ENCODE measurements around the gene RC3H1. TPM values are rescaled to one million over a fixed set of nuclear protein-coding genes. Genes with fewer than 3 reads are reported as not detected.
"Not testable (repeated sequence)": the region's sequence is repeated elsewhere in the genome, so short reads cannot be mapped to it uniquely, and the experiment has no call there.

Gene RC3H1
- total RNA-seq, 1 experiment from 2014 or later = 29.2 TPM

- Mint-ChIP-seq H3K4me3 (ENCODE audit: unreplicated experiment) (no peak overlapping the region), H3K4me1 (ENCODE audit: low read depth, unreplicated experiment) (no peaks in the 10 kb centered on the region), H3K27ac (ENCODE audit: unreplicated experiment) (no peak overlapping the region), H3K9me3 (ENCODE audit: unreplicated experiment) (no peaks in the 10 kb centered on the region), H3K36me3 (ENCODE audit: insufficient read depth, unreplicated experiment) (no peaks in the 10 kb centered on the region), H3K27me3 (ENCODE audit: insufficient read depth, unreplicated experiment) (peaks cover 15% of the 10 kb centered on the region)
- no peak overlapping the region for H3K4me3 ChIP-seq (ENCODE audit: low read depth, low read length)
- POLR2A ChIA-PET = no interaction called here
- BruUV-seq (replicated peaks) = no TSS peak
- no peak for DNase-seq
- H3K36me3 ChIP-seq (ENCODE audit: control insufficient read depth, insufficient read depth, low read length) = no peaks in the 10 kb centered on the region
- intact Hi-C loops (cut with micrococcal nuclease; ENCODE audit: unreplicated experiment) = no loop called here
- H3K9me3 ChIP-seq = no peaks in the 10 kb centered on the region
- no peaks in the 10 kb centered on the region for H3K4me1 ChIP-seq
- TF ChIP-seq CTCF (IDR thresholded peaks at IDR 0.05; ENCODE audit: insufficient read depth in 1 of 2, low read depth in 1 of 2, low read length in 1 of 2, severe bottlenecking in 1 of 2, unreplicated experiment in 1 of 2) = no peak
- CTCF ChIA-PET = no interaction called here
- no peaks in the 10 kb centered on the region for H3K27me3 ChIP-seq (replicated peaks; ENCODE audit: control insufficient read depth, insufficient read depth, low read length)
Observed at GRCh38 chr1:174068000-174068399, 45.8 kb upstream of the RC3H1 start.

- Mint-ChIP-seq H3K36me3 (ENCODE audit: insufficient read depth, unreplicated experiment) (no peaks in the 10 kb centered on the region), H3K27me3 (ENCODE audit: insufficient read depth, unreplicated experiment) (peaks cover under 1% of the 10 kb centered on the region), H3K4me1 (ENCODE audit: low read depth, unreplicated experiment) (no peaks in the 10 kb centered on the region), H3K27ac (ENCODE audit: unreplicated experiment) (no peak overlapping the region), H3K9me3 (ENCODE audit: unreplicated experiment) (no peaks in the 10 kb centered on the region), H3K4me3 (ENCODE audit: unreplicated experiment) (no peak overlapping the region)
- no TSS peak for BruUV-seq (replicated peaks)
- TF ChIP-seq CTCF (IDR thresholded peaks at IDR 0.05; ENCODE audit: insufficient read depth in 1 of 2, low read depth in 1 of 2, low read length in 1 of 2, severe bottlenecking in 1 of 2, unreplicated experiment in 1 of 2) = no peak
- H3K27me3 ChIP-seq (replicated peaks; ENCODE audit: control insufficient read depth, insufficient read depth, low read length) = no peaks in the 10 kb centered on the region
- H3K36me3 ChIP-seq (ENCODE audit: control insufficient read depth, insufficient read depth, low read length) = no peaks in the 10 kb centered on the region
- no peaks in the 10 kb centered on the region; the same call in 1 of the 2 replicates for H3K4me1 ChIP-seq
- intact Hi-C loops (cut with micrococcal nuclease; ENCODE audit: unreplicated experiment) = no loop called here
- CTCF ChIA-PET = no interaction called here
- DNase-seq = no peak
- H3K4me3 ChIP-seq (ENCODE audit: low read depth, low read length) = no peak overlapping the region
- POLR2A ChIA-PET = no interaction called here
- H3K9me3 ChIP-seq = no peaks in the 10 kb centered on the region
Observed at GRCh38 chr1:174060090-174060489, 37.9 kb upstream of the RC3H1 start.

- intact Hi-C loops (cut with micrococcal nuclease; ENCODE audit: unreplicated experiment) = no loop called here
- Histone ChIP-seq H3K9me3 (no peaks in the 10 kb centered on the region), H3K36me3 (ENCODE audit: control insufficient read depth, insufficient read depth, low read length) (no peaks in the 10 kb centered on the region), H3K27me3 (replicated peaks; ENCODE audit: control insufficient read depth, insufficient read depth, low read length) (no peaks in the 10 kb centered on the region), H3K4me1 (no peaks in the 10 kb centered on the region; the same call in 1 of the 2 replicates), H3K4me3 (ENCODE audit: low read depth, low read length) (no peak overlapping the region)
- no peaks in the 10 kb centered on the region for H3K9me3 Mint-ChIP-seq (ENCODE audit: unreplicated experiment)
- no peaks in the 10 kb centered on the region for H3K27me3 Mint-ChIP-seq (ENCODE audit: insufficient read depth, unreplicated experiment)
- ChIA-PET CTCF (interaction anchor here (0.6 kb wide), 1 partner anchor 66 kb away, joined by 4 read pairs; no protein-coding TSS in a partner anchor), POLR2A (no interaction called here)
- DNase-seq = no peak
- H3K4me1 Mint-ChIP-seq (ENCODE audit: low read depth, unreplicated experiment) = no peaks in the 10 kb centered on the region
- no peaks in the 10 kb centered on the region for H3K36me3 Mint-ChIP-seq (ENCODE audit: insufficient read depth, unreplicated experiment)
- TF ChIP-seq CTCF (IDR thresholded peaks at IDR 0.05; ENCODE audit: insufficient read depth in 1 of 2, low read depth in 1 of 2, low read length in 1 of 2, severe bottlenecking in 1 of 2, unreplicated experiment in 1 of 2) = no peak
- H3K27ac Mint-ChIP-seq (ENCODE audit: unreplicated experiment) = no peak overlapping the region
- no TSS peak for BruUV-seq (replicated peaks)
- no peak overlapping the region for H3K4me3 Mint-ChIP-seq (ENCODE audit: unreplicated experiment)
Observed at GRCh38 chr1:174058624-174059023, 36.5 kb upstream of the RC3H1 start.

- H3K27ac Mint-ChIP-seq (ENCODE audit: unreplicated experiment); H3K36me3 Mint-ChIP-seq (ENCODE audit: insufficient read depth, unreplicated experiment); H3K9me3 Mint-ChIP-seq (ENCODE audit: unreplicated experiment); H3K4me1 Mint-ChIP-seq (ENCODE audit: low read depth, unreplicated experiment); intact Hi-C loops (cut with micrococcal nuclease; ENCODE audit: unreplicated experiment); H3K4me3 Mint-ChIP-seq (ENCODE audit: unreplicated experiment); H3K4me1 ChIP-seq; H3K4me3 ChIP-seq (ENCODE audit: low read depth, low read length); POLR2A ChIA-PET; H3K27me3 ChIP-seq (replicated peaks; ENCODE audit: control insufficient read depth, insufficient read depth, low read length); H3K9me3 ChIP-seq; CTCF ChIA-PET; H3K36me3 ChIP-seq (ENCODE audit: control insufficient read depth, insufficient read depth, low read length); DNase-seq; H3K27me3 Mint-ChIP-seq (ENCODE audit: insufficient read depth, unreplicated experiment); BruUV-seq (replicated peaks): not testable (repeated sequence)
Observed at GRCh38 chr1:174056609-174057008, 34.5 kb upstream of the RC3H1 start.

- H3K4me1 ChIP-seq; CTCF ChIA-PET; H3K36me3 Mint-ChIP-seq (ENCODE audit: insufficient read depth, unreplicated experiment); H3K9me3 Mint-ChIP-seq (ENCODE audit: unreplicated experiment); intact Hi-C loops (cut with micrococcal nuclease; ENCODE audit: unreplicated experiment); H3K4me3 Mint-ChIP-seq (ENCODE audit: unreplicated experiment); H3K27ac Mint-ChIP-seq (ENCODE audit: unreplicated experiment); H3K4me1 Mint-ChIP-seq (ENCODE audit: low read depth, unreplicated experiment); H3K9me3 ChIP-seq; POLR2A ChIA-PET; H3K4me3 ChIP-seq (ENCODE audit: low read depth, low read length); H3K36me3 ChIP-seq (ENCODE audit: control insufficient read depth, insufficient read depth, low read length); H3K27me3 ChIP-seq (replicated peaks; ENCODE audit: control insufficient read depth, insufficient read depth, low read length); DNase-seq; H3K27me3 Mint-ChIP-seq (ENCODE audit: insufficient read depth, unreplicated experiment); BruUV-seq (replicated peaks): not testable (repeated sequence)
Observed at GRCh38 chr1:174055797-174056196, 33.6 kb upstream of the RC3H1 start.
